ENCODE data around the gene SLC25A42. TPM values are rescaled to one million over a fixed set of nuclear protein-coding genes. Genes with fewer than 3 reads are reported as not detected.
A peak's percentile ranks its signal among the peaks of the same experiment; 100 is the strongest.

Gene SLC25A42
- total and polyA plus RNA-seq, 2 of the 13 experiments (the other 11 are each of a cell fraction or from before 2014, with no cell fraction given), result 12.8 to 18.3 TPM

DNA sequence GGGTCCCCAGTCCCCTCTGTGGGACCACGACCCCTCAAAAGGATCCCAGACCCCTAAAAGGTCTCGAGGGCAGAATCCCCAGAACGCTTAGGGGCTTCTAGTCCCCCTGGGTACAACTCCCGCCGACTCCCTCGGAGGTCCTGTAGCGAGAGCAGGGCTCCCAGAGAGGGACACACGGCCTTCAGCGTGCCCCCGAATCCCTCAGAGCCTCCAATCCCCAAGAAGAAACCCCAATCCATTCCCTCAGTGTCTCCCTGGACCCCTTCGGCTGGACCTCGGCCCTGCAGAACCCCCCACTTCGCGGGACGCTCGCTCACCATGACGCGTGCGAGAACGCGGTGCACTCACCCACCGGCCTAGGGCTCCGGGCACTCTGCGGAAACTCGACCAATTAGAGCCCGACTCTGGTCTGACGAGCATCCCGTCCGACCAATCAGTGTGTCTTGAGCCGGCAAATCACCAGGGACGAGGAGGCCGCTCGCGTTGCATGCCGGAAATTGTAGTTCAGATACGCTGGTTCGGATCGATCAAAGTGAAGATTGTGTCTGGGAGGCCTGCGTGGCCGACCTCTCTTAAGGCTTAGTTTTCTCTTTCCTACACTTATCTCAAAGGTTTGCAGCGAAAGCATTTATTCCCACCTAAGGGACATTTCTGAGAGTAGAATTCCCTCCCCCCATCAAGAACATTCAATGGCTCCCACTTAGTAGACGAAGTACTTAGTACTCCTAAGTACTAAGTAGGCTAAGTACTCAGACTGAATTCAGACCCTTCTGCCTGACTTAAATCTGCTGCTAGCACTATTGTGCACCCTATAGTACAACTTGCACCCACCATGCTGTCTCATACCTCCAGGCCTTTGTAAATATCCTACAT, 74.6 kb downstream of the SLC25A42 start, which contains the start of gene TMEM161A (continued):
- TF ChIP-seq, protein P1, sequence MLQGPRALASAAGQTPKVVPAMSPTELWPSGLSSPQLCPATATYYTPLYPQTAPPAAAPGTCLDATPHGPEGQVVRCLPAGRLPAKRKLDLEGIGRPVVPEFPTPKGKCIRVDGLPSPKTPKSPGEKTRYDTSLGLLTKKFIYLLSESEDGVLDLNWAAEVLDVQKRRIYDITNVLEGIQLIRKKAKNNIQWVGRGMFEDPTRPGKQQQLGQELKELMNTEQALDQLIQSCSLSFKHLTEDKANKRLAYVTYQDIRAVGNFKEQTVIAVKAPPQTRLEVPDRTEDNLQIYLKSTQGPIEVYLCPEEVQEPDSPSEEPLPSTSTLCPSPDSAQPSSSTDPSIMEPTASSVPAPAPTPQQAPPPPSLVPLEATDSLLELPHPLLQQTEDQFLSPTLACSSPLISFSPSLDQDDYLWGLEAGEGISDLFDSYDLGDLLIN (CRISPR knock-in tag; IDR thresholded peaks at IDR 0.05; ENCODE audit: borderline replicate concordance), result no peak
- TF ChIP-seq, protein P2, sequence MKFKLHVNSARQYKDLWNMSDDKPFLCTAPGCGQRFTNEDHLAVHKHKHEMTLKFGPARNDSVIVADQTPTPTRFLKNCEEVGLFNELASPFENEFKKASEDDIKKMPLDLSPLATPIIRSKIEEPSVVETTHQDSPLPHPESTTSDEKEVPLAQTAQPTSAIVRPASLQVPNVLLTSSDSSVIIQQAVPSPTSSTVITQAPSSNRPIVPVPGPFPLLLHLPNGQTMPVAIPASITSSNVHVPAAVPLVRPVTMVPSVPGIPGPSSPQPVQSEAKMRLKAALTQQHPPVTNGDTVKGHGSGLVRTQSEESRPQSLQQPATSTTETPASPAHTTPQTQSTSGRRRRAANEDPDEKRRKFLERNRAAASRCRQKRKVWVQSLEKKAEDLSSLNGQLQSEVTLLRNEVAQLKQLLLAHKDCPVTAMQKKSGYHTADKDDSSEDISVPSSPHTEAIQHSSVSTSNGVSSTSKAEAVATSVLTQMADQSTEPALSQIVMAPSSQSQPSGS (CRISPR knock-in tag; IDR thresholded peaks at IDR 0.05), result peak; percentile 68; the same call in 1 of the 2 replicates
- TF ChIP-seq PITX1 (CRISPR knock-in tag; IDR thresholded peaks at IDR 0.05) (peak; percentile 14; the same call in 1 of the 2 replicates), RARA (CRISPR knock-in tag; IDR thresholded peaks at IDR 0.05) (no peak), ZBTB20 (CRISPR knock-in tag; IDR thresholded peaks at IDR 0.05; ENCODE audit: borderline replicate concordance, low read depth) (no peak), U2AF2 (IDR thresholded peaks at IDR 0.05; ENCODE audit: low read depth, low read length) (no peak), ZBTB42 (CRISPR knock-in tag; IDR thresholded peaks at IDR 0.05) (no peak)
- TF ChIP-seq, protein P3, sequence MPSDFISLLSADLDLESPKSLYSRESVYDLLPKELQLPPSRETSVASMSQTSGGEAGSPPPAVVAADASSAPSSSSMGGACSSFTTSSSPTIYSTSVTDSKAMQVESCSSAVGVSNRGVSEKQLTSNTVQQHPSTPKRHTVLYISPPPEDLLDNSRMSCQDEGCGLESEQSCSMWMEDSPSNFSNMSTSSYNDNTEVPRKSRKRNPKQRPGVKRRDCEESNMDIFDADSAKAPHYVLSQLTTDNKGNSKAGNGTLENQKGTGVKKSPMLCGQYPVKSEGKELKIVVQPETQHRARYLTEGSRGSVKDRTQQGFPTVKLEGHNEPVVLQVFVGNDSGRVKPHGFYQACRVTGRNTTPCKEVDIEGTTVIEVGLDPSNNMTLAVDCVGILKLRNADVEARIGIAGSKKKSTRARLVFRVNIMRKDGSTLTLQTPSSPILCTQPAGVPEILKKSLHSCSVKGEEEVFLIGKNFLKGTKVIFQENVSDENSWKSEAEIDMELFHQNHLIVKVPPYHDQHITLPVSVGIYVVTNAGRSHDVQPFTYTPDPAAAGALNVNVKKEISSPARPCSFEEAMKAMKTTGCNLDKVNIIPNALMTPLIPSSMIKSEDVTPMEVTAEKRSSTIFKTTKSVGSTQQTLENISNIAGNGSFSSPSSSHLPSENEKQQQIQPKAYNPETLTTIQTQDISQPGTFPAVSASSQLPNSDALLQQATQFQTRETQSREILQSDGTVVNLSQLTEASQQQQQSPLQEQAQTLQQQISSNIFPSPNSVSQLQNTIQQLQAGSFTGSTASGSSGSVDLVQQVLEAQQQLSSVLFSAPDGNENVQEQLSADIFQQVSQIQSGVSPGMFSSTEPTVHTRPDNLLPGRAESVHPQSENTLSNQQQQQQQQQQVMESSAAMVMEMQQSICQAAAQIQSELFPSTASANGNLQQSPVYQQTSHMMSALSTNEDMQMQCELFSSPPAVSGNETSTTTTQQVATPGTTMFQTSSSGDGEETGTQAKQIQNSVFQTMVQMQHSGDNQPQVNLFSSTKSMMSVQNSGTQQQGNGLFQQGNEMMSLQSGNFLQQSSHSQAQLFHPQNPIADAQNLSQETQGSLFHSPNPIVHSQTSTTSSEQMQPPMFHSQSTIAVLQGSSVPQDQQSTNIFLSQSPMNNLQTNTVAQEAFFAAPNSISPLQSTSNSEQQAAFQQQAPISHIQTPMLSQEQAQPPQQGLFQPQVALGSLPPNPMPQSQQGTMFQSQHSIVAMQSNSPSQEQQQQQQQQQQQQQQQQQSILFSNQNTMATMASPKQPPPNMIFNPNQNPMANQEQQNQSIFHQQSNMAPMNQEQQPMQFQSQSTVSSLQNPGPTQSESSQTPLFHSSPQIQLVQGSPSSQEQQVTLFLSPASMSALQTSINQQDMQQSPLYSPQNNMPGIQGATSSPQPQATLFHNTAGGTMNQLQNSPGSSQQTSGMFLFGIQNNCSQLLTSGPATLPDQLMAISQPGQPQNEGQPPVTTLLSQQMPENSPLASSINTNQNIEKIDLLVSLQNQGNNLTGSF (CRISPR knock-in tag; IDR thresholded peaks at IDR 0.05), result 0 out of 2 replicates have a peak, but pooled peaks have one; percentile 33
- TF ChIP-seq, protein P4, sequence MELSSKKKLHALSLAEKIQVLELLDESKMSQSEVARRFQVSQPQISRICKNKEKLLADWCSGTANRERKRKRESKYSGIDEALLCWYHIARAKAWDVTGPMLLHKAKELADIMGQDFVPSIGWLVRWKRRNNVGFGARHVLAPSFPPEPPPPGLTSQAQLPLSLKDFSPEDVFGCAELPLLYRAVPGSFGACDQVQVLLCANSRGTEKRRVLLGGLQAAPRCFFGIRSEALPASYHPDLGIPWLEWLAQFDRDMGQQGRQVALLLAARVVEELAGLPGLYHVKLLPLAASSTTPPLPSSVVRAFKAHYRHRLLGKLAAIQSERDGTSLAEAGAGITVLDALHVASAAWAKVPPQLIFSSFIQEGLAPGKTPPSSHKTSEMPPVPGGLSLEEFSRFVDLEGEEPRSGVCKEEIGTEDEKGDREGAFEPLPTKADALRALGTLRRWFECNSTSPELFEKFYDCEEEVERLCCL (CRISPR knock-in tag; IDR thresholded peaks at IDR 0.05; ENCODE audit: borderline replicate concordance), result 0 out of 2 replicates have a peak, but pooled peaks have one; percentile 31
- TF ChIP-seq, protein P5, sequence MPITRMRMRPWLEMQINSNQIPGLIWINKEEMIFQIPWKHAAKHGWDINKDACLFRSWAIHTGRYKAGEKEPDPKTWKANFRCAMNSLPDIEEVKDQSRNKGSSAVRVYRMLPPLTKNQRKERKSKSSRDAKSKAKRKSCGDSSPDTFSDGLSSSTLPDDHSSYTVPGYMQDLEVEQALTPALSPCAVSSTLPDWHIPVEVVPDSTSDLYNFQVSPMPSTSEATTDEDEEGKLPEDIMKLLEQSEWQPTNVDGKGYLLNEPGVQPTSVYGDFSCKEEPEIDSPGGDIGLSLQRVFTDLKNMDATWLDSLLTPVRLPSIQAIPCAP (CRISPR knock-in tag; IDR thresholded peaks at IDR 0.05; ENCODE audit: low read depth), result no peak

Data from HepG2 (cell line).